ENCODE measurements around the gene SMAP1. TPM values are rescaled to one million over a fixed set of nuclear protein-coding genes. Genes with fewer than 3 reads are reported as not detected.
A peak's percentile ranks its signal among the peaks of the same experiment; 100 is the strongest.

Gene SMAP1
- total and polyA plus RNA-seq, 2 experiments from 2014 or later: 31.1 to 34.6 TPM

DNA sequence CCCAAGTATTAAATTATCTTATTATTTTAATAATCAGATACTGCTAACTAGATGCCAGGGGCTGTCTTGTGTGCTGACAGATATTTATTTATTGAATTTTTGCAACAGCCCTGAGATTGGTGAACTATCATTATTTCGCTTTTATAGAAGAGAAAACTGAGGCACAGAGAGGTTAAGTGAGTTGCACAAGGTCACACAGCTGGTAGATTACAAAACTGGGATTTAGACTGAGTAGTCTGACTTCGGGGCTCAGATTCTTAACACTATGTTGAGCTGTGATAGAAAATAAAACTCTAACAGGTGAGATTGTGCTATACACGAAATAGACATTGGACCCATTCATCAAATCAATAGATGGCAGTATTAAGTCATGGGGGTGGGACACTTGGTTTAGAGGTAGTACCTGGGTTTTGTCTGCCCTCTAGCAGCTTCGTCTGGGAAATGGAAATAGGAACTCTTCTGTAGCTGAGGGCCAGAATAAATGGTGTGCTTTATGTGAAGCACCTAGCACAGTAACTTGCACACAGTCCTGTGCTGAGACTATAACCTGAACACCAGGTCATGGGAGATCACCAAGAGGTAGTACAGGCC is 175.7 kb downstream of the SMAP1 start:
- Histone ChIP-seq H3K9me2 (ENCODE audit: insufficient read depth) (no peaks in the 10 kb centered on the region), H3K27ac (ENCODE audit: low read depth) (no peak overlapping the region), H3K79me2 (replicated peaks; ENCODE audit: insufficient read depth) (no peaks in the 10 kb centered on the region), H3K4me1 (ENCODE audit: insufficient read depth) (no peaks in the 10 kb centered on the region), H3K4me2 (no peak overlapping the region), H3F3A (replicated peaks; ENCODE audit: low read depth) (no peaks in the 10 kb centered on the region), H4K20me1 (replicated peaks; ENCODE audit: insufficient read depth) (0 out of 2 replicates have a peak, but pooled peaks cover 3% of the 10 kb centered on the region), H2AFZ (no peak overlapping the region), H3K27me3 (ENCODE audit: insufficient read depth) (no peaks in the 10 kb centered on the region), H3K36me3 (ENCODE audit: insufficient read depth) (0 out of 2 replicates have a peak, but pooled peaks cover 5% of the 10 kb centered on the region), H3K4me3 (no peak overlapping the region)
- peaks cover 4% of the 10 kb centered on the region for H3K27me3 Mint-ChIP-seq (ENCODE audit: insufficient read depth, low read depth, poor library complexity)
- TF ChIP-seq, protein P1, sequence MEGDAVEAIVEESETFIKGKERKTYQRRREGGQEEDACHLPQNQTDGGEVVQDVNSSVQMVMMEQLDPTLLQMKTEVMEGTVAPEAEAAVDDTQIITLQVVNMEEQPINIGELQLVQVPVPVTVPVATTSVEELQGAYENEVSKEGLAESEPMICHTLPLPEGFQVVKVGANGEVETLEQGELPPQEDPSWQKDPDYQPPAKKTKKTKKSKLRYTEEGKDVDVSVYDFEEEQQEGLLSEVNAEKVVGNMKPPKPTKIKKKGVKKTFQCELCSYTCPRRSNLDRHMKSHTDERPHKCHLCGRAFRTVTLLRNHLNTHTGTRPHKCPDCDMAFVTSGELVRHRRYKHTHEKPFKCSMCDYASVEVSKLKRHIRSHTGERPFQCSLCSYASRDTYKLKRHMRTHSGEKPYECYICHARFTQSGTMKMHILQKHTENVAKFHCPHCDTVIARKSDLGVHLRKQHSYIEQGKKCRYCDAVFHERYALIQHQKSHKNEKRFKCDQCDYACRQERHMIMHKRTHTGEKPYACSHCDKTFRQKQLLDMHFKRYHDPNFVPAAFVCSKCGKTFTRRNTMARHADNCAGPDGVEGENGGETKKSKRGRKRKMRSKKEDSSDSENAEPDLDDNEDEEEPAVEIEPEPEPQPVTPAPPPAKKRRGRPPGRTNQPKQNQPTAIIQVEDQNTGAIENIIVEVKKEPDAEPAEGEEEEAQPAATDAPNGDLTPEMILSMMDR (conservative IDR thresholded peaks at IDR 0.05; ENCODE audit: low read depth in 2 of 2): peak; percentile 31 to 71; a peak in 3 of 4 replicates
- TF ChIP-seq, protein P2, sequence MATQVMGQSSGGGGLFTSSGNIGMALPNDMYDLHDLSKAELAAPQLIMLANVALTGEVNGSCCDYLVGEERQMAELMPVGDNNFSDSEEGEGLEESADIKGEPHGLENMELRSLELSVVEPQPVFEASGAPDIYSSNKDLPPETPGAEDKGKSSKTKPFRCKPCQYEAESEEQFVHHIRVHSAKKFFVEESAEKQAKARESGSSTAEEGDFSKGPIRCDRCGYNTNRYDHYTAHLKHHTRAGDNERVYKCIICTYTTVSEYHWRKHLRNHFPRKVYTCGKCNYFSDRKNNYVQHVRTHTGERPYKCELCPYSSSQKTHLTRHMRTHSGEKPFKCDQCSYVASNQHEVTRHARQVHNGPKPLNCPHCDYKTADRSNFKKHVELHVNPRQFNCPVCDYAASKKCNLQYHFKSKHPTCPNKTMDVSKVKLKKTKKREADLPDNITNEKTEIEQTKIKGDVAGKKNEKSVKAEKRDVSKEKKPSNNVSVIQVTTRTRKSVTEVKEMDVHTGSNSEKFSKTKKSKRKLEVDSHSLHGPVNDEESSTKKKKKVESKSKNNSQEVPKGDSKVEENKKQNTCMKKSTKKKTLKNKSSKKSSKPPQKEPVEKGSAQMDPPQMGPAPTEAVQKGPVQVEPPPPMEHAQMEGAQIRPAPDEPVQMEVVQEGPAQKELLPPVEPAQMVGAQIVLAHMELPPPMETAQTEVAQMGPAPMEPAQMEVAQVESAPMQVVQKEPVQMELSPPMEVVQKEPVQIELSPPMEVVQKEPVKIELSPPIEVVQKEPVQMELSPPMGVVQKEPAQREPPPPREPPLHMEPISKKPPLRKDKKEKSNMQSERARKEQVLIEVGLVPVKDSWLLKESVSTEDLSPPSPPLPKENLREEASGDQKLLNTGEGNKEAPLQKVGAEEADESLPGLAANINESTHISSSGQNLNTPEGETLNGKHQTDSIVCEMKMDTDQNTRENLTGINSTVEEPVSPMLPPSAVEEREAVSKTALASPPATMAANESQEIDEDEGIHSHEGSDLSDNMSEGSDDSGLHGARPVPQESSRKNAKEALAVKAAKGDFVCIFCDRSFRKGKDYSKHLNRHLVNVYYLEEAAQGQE (IDR thresholded peaks at IDR 0.05; ENCODE audit: unreplicated experiment): no peak
- H3K4me1 Mint-ChIP-seq: peaks cover 36% of the 10 kb centered on the region
- H3K9me3 Mint-ChIP-seq: no peaks in the 10 kb centered on the region
- no peak overlapping the region for H3K27ac Mint-ChIP-seq
- no peaks in the 10 kb centered on the region for H3K36me3 Mint-ChIP-seq (ENCODE audit: low read depth)
- no peak for ATAC-seq
- H3K4me3 Mint-ChIP-seq: no peak overlapping the region
- peak; percentile 21 for DNase-seq (ENCODE audit: low spot score)

DNA sequence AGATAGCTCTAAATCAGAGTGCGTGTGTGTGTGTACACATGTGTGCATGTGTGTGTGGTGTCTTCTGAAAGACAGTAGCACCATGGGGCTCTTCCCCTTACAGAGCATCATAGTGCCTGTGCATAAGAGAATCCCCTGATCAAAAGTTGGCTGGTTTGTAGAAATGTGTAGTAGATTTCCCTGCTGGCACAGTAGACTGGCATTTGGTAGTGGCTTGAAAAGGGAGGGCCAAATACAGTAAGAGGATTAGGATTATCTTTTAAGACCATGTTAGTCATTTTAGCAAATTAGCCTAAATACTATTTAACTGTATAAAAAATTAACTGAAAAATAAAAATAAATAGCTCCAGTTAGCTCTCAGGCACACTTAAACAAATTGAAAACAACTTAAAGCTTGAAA is 176.6 kb downstream of the SMAP1 start:
- Mint-ChIP-seq H3K36me3 (ENCODE audit: low read depth) (no peaks in the 10 kb centered on the region), H3K4me3 (no peak overlapping the region), H3K4me1 (peaks cover 42% of the 10 kb centered on the region), H3K27me3 (ENCODE audit: insufficient read depth, low read depth, poor library complexity) (peaks cover 4% of the 10 kb centered on the region), H3K9me3 (no peaks in the 10 kb centered on the region), H3K27ac (no peak overlapping the region)
- Histone ChIP-seq H3K4me2 (no peak overlapping the region), H3K79me2 (replicated peaks; ENCODE audit: insufficient read depth) (no peaks in the 10 kb centered on the region), H3K27me3 (ENCODE audit: insufficient read depth) (no peaks in the 10 kb centered on the region), H4K20me1 (replicated peaks; ENCODE audit: insufficient read depth) (0 out of 2 replicates have a peak, but pooled peaks cover 3% of the 10 kb centered on the region), H3F3A (replicated peaks; ENCODE audit: low read depth) (no peaks in the 10 kb centered on the region), H3K9me2 (ENCODE audit: insufficient read depth) (no peaks in the 10 kb centered on the region), H3K4me1 (ENCODE audit: insufficient read depth) (no peaks in the 10 kb centered on the region), H3K27ac (ENCODE audit: low read depth) (no peak overlapping the region), H3K36me3 (ENCODE audit: insufficient read depth) (0 out of 2 replicates have a peak, but pooled peaks cover 5% of the 10 kb centered on the region), H2AFZ (no peak overlapping the region), H3K4me3 (no peak overlapping the region)
- TF ChIP-seq CREB1 (CRISPR knock-in tag; IDR thresholded peaks at IDR 0.05; ENCODE audit: low read depth) (no peak), JUNB (IDR thresholded peaks at IDR 0.05; ENCODE audit: unreplicated experiment) (no peak), EZH2 (IDR thresholded peaks at IDR 0.05; ENCODE audit: low read depth, unreplicated experiment) (no peak)
- ATAC-seq: no peak
- no peak for DNase-seq (ENCODE audit: low spot score)
